ENCODE data around the gene ACTRT3.
A peak's percentile ranks its signal among the peaks of the same experiment; 100 is the strongest.

The ACTRT3 gene

DNA sequence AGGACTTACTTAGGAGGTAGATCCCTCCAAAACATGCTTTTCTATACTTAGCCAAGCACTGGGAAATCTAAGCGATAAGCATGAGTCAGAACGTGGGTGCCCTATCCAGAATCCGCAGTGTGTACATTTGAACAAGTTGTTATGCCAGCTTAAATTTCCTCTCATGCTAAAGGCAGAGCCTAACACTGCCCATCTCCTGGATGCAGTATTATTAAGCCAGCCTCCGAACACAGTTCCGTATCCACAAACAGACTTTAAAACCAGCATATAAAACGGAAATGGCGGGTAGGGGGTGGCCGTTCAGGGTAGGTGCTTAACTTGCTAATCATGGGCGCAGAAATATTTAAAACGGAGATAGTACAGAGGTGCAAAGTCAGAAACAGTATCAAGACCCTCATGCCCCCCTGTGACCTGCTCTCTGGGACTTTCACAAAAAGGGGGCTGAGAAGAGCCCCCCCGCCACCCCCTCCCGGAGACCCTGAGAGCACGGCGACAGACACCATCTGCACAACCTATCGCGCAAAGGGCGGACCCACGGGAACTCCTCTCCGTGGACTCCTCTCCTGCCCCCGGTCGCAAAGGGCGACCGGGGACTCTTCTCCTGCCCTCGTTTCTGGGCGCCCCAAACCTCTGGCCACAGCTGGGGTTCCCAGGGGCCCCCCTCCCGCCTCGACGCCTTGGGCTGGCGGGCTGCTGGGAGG lies 42.4 kb upstream of the ACTRT3 start (continued):
- TF ChIP-seq KLF8 (tag by site-specific recombination; IDR thresholded peaks at IDR 0.05) = no peak
- no peak; the same call in 1 of the 2 replicates for TF ChIP-seq KLF1 (tag by site-specific recombination; IDR thresholded peaks at IDR 0.05)
- TF ChIP-seq ZNF600 (tag by site-specific recombination; IDR thresholded peaks at IDR 0.05) = peak; percentile 97
- no peak for TF ChIP-seq ZNF324 (tag by site-specific recombination; IDR thresholded peaks at IDR 0.05)
- TF ChIP-seq ZFP37 (tag by site-specific recombination; IDR thresholded peaks at IDR 0.05) = 0 out of 2 replicates have a peak, but pooled peaks have one; percentile 31
- no peak for TF ChIP-seq PRDM1 (tag by site-specific recombination; IDR thresholded peaks at IDR 0.05)
- peak; percentile 18; the same call in 1 of the 2 replicates for TF ChIP-seq ZNF629 (tag by site-specific recombination; IDR thresholded peaks at IDR 0.05)

DNA sequence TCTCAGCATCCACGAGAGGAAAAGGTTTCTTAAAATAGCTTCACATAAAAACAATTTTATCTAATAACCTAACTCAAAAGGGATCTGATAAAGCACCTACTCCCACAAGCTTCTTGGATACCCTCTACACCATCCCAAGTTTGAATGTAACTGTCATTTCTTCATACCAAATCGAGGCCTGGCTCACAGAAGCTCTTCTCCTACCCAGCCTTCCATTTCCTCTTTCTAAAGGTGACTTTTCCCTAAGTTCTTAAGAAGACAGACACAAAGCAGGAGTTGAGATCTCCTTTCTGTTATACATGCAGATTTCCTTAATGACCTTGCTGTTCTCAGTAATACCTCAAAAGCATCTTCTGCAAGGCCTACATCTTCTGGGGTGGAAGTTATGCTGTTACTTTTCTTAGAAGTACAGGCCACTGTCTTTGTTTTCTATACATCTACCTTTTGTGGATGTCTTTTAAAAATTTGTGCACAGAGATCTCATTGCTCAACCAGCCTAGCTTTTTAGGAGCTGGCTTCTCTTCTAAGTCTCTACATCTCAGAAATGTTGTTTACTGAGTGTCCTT lies 40.0 kb upstream of the ACTRT3 start:
- no peak overlapping the region for H3K27ac ChIP-seq (ENCODE audit: extremely low read depth, low read depth, low read length)
- no peak overlapping the region for H3K4me3 ChIP-seq (ENCODE audit: low read depth, low read length)
- POLR2A ChIA-PET = no interaction called here
- H3K36me3 ChIP-seq (ENCODE audit: control insufficient read depth in 2 of 2, insufficient read depth in 1 of 2, low read length in 2 of 2) = peaks cover 0 to 11% of the 10 kb centered on the region in 2 experiments; a peak in 2 of 3 replicates
- TF ChIP-seq SP2 (tag by site-specific recombination; IDR thresholded peaks at IDR 0.05) (no peak), INSM2 (tag by site-specific recombination; IDR thresholded peaks at IDR 0.05) (no peak), ZNF561 (tag by site-specific recombination; IDR thresholded peaks at IDR 0.05; ENCODE audit: borderline replicate concordance) (no peak), WT1 (tag by site-specific recombination; IDR thresholded peaks at IDR 0.05) (no peak), HOXC10 (CRISPR knock-in tag; IDR thresholded peaks at IDR 0.05) (no peak), ZNF785 (tag by site-specific recombination; IDR thresholded peaks at IDR 0.05) (no peak), ZNF311 (tag by site-specific recombination; IDR thresholded peaks at IDR 0.05; ENCODE audit: borderline replicate concordance) (no peak), ZNF394 (tag by site-specific recombination; IDR thresholded peaks at IDR 0.05; ENCODE audit: borderline replicate concordance) (no peak), ZNF19 (tag by site-specific recombination; IDR thresholded peaks at IDR 0.05; ENCODE audit: low read depth) (no peak), MZF1 (tag by site-specific recombination; IDR thresholded peaks at IDR 0.05; ENCODE audit: borderline replicate concordance) (no peak), ZNF747 (tag by site-specific recombination; IDR thresholded peaks at IDR 0.05) (no peak)
- TF ChIP-seq, protein P1, sequence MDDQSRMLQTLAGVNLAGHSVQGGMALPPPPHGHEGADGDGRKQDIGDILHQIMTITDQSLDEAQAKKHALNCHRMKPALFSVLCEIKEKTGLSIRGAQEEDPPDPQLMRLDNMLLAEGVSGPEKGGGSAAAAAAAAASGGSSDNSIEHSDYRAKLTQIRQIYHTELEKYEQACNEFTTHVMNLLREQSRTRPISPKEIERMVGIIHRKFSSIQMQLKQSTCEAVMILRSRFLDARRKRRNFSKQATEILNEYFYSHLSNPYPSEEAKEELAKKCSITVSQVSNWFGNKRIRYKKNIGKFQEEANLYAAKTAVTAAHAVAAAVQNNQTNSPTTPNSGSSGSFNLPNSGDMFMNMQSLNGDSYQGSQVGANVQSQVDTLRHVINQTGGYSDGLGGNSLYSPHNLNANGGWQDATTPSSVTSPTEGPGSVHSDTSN (CRISPR knock-in tag; IDR thresholded peaks at IDR 0.05) = no peak
- TF ChIP-seq, protein P2, sequence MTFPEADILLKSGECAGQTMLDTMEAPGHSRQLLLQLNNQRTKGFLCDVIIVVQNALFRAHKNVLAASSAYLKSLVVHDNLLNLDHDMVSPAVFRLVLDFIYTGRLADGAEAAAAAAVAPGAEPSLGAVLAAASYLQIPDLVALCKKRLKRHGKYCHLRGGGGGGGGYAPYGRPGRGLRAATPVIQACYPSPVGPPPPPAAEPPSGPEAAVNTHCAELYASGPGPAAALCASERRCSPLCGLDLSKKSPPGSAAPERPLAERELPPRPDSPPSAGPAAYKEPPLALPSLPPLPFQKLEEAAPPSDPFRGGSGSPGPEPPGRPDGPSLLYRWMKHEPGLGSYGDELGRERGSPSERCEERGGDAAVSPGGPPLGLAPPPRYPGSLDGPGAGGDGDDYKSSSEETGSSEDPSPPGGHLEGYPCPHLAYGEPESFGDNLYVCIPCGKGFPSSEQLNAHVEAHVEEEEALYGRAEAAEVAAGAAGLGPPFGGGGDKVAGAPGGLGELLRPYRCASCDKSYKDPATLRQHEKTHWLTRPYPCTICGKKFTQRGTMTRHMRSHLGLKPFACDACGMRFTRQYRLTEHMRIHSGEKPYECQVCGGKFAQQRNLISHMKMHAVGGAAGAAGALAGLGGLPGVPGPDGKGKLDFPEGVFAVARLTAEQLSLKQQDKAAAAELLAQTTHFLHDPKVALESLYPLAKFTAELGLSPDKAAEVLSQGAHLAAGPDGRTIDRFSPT (tag by site-specific recombination; IDR thresholded peaks at IDR 0.05) = no peak
- TF ChIP-seq, protein P3, sequence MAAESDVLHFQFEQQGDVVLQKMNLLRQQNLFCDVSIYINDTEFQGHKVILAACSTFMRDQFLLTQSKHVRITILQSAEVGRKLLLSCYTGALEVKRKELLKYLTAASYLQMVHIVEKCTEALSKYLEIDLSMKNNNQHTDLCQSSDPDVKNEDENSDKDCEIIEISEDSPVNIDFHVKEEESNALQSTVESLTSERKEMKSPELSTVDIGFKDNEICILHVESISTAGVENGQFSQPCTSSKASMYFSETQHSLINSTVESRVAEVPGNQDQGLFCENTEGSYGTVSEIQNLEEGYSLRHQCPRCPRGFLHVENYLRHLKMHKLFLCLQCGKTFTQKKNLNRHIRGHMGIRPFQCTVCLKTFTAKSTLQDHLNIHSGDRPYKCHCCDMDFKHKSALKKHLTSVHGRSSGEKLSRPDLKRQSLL (tag by site-specific recombination; IDR thresholded peaks at IDR 0.05) = no peak
- TF ChIP-seq, protein P4, sequence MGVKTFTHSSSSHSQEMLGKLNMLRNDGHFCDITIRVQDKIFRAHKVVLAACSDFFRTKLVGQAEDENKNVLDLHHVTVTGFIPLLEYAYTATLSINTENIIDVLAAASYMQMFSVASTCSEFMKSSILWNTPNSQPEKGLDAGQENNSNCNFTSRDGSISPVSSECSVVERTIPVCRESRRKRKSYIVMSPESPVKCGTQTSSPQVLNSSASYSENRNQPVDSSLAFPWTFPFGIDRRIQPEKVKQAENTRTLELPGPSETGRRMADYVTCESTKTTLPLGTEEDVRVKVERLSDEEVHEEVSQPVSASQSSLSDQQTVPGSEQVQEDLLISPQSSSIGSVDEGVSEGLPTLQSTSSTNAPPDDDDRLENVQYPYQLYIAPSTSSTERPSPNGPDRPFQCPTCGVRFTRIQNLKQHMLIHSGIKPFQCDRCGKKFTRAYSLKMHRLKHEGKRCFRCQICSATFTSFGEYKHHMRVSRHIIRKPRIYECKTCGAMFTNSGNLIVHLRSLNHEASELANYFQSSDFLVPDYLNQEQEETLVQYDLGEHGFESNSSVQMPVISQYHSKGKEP (tag by site-specific recombination; IDR thresholded peaks at IDR 0.05) = no peak
- CTCF ChIA-PET = interaction anchor here (0.6 kb wide), 1 partner anchor 245 kb away, joined by 4 read pairs; no protein-coding TSS in a partner anchor
- H3K4me1 ChIP-seq (ENCODE audit: control insufficient read depth, insufficient read depth, low read length) = no peaks in the 10 kb centered on the region
- no peaks in the 10 kb centered on the region for H3K9me3 ChIP-seq (ENCODE audit: control insufficient read depth, insufficient read depth, low read depth, low read length)

Data from HEK293 (cell line).